DMS79 treated with DMSO at 0.1 percent for 48 hours (cell line): ENCODE results near the gene FNBP1L.
"Not testable (repeated sequence)": the region's sequence is repeated elsewhere in the genome, so short reads cannot be mapped to it uniquely, and the experiment has no call there.

Experiments
- DNase-seq: peaks from one replicate; lab custom pipeline; 2025; lab: John Stamatoyannopoulos, UW

Gene FNBP1L

GRCh38 chr1:93573940-93574469 is 126.1 kb downstream of the FNBP1L start:
- DNase-seq: no peak

GRCh38 chr1:93574511-93574910 is 126.6 kb downstream of the FNBP1L start:
- no peak for DNase-seq

DNA sequence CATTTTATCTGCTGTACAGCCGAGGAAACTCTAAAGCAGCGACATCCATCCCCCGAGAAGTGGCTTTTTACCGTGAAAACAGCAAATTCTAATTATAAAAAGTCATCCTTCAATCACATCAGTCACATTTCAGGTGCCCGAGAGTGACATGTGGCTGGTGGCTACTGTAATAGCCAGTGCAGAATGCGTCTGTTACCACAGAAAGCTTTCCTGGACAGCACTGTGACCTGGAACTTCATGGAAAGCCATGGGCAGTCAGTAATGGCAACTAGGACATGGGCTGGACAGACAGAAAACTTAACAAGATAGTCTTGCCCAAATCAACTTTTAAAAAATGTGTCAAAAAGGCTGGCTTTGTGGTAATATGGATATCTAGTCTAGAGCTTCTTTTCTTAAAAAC is 127.1 kb downstream of the FNBP1L start:
- no peak for DNase-seq

GRCh38 chr1:93575621-93576284 is 127.8 kb downstream of the FNBP1L start:
- DNase-seq: peak; percentile 88

DNA sequence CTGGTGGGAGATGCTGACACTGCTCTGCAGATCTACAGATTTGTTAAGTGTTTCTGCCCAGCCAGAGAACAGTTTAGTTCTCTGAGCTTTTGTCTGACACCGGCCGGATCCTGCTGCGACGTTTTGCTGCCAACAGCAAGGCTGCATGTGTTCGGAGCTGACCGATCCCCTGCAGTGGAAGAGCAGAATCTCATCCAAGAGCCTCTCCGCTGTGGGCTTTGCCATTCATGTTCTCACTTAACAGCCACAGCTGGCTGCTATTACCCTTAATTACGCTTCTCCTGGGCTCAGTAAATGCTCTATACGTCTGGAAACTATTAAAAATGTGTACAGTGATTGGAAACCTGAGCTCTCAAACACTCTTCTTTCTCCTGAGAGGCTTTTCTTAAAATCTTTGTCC is 128.4 kb downstream of the FNBP1L start:
- DNase-seq: peak; percentile 88

- no peak for DNase-seq
Measured at GRCh38 chr1:93576746-93577145, 128.8 kb downstream of the FNBP1L start.

DNA sequence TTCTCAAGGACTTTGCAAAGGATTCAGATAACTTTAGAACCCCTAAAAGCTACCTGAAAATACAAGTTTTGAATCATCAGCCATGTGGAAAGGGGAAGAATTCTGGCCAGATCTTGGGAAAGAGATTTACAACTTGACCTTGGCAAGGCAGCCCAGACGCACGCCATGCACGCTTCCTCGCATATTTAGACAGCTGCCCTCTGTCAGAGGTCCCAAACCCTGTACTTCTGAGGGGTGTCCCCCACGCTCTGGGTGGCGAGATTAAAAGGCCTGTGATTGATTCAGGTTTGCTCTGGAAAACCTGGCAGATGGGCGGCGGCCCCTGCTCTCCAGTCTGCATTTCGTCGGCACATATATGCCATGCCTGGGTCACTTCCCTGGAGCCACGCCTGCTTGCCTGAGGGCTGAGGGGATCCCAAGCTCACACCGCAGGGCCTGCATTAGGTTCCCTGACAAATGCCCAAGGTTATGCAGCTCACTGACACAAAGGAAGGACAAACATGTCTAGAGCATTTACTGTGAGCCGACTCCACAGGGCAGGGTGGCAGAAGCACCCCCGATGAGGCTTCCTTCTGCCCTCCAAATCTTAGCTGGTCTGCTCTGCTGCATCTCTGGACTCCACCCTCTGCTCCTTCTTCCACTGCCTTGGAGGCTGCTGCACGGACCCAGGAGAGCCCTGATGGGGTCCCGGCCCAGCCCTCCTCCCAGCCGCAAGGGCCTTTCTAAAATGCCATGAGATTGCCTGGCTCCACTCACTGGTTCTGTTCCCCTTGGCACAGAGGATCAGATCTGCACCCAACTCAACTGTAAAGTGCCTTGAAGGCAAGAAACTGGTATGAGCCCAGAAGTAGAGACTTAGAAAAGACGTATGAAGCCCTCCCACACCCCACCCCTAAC is 129.9 kb downstream of the FNBP1L start:
- DNase-seq: no peak

DNA sequence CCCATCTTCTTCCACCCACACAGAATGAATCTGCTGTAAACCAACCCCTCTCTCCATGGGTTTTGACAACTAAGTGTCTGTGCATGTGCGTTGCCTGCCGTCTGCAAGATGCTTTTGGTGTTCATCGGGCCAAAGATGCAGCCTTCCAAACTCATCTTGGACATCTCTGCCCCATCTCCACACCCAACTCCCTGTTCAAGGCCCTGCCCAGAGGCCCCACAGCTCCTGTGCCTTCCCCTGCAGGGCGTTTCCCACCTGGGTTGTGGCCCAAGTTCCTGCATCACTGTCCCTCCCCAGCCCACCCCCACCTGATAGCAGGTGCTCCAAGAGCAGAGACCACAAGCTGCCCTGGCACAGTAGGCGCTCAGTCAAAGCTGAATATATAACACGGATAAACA is 130.5 kb downstream of the FNBP1L start:
- no peak for DNase-seq

- DNase-seq: no peak
Measured at GRCh38 chr1:93578911-93579825, 131.2 kb downstream of the FNBP1L start.

- DNase-seq: no peak
Measured at GRCh38 chr1:93579891-93580290, 132.0 kb downstream of the FNBP1L start.

DNA sequence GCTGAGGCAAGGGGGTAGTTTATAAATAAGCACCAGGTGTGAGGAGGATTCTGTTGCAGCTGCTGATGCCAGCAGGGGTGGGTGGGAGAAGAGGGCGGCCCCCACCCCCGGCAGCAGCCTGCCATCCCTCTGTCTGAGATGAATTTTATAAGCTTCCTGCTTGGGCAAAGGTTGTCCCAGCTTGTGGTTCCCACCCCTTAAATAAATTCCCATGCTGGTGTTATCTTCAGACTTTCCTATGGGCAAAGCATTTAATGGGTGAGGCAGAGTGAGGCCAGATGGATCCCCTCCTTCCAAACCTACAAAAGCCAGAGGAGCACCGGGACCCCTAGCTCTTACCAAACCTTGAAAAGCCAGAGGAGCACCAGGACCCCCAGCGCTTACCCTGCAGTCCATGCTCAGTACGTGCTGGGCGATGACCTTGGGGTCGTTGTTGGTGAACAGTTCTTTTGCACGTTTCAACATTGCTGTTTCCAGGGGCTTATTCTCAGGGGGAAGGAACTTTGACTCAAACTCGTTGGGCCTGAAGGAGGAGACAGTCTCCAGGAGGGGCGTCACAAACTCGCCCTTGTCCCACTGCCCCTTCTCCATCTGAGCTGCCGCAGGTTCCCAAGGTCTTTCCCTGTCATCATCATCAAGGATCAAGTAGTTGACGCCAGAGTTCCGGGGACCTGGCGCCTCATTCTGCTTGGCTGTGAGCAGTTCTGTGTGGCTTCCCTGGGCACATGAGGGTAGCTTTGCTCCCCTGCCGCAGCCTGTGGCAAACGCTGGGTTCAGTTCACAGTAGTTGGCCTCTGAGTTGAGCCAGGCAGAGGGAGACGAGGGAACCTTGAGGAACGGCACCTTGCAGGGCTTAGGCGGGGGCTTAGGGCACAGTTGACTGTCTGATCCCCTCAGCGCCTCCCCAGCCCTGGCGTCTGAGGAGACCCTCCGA is 134.3 kb downstream of the FNBP1L start:
- DNase-seq: no peak

GRCh38 chr1:93584261-93585003 is 136.5 kb downstream of the FNBP1L start:
- DNase-seq: no peak

- peak; percentile 44 for DNase-seq
Measured at GRCh38 chr1:93585059-93585966, 137.4 kb downstream of the FNBP1L start.

DNA sequence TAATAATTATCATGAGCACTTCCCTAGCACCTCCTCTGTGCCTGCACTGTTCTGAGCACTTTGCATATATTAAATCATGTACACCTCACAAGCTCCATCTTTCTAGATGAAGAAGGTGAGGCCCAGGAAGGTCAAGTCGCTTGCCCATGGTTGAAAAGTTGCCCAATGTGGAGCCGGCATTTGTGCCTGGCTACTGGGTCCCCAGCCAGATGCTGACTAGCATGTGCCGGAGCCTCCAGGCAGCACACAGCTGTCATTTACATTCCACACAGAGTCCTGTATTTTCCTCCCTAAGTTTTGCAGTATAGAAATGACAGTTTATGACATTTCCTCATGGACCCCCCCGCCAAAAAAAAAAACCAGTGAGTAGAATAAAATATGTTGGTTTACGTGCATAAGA is 139.4 kb downstream of the FNBP1L start:
- no peak for DNase-seq

DNA sequence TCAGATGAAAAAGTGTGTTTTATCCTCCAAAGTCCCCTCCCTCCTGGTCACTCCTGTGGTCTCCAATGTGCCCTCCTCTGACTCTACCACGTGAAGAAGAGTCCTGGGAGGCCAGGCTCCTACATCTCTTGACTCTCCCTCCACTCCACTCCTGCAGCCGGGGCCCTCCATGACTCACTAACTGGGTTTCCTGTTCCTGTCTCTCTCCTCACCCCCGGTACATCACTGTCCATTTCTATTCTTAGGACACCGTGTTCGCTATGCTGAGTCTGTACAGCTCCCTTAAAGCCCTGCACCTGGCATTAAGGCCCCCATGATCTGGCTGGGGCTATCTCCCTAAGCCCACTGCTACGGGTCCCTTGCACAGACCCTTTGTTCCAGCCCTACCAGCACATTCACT is 140.3 kb downstream of the FNBP1L start:
- DNase-seq: no peak

DNA sequence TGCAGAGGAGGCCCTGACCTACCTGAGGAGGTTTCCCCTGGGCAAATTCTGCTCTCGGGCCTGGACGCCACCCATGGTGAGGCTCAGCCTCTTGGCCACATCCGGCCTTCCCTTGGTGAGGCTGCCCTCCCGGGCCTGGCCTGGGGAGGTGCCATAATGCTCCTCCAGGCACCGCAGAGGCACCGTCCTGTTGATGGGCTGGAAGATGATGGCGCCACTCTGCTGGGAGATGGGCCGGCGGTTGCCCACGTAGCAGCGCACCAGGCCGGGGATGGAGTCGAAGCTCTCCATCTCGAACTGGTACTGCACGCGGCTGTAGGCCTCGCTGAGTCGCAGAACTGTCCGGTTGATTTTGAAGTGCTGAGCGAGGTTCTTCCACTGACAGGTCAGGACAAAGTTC is 141.0 kb downstream of the FNBP1L start:
- DNase-seq: no peak

DNA sequence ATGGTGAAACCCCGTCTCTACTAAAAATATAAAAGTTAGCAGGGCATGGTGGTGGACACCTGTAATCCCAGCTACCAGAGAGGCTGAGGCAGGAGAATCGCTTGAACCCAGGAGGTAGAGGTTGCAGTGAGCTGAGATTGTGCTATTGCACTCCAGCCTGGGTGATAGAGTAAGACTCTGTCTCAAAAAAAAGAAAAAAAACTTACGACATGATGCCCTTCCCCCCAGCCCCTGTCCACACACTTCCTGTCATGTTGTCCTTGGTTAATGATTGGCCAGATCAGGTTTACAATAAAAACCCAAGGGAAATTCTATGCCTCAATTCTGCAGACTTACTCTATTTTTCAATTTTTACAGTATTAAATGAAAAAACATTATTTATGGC is 143.4 kb downstream of the FNBP1L start:
- DNase-seq: not testable (repeated sequence)

DNA sequence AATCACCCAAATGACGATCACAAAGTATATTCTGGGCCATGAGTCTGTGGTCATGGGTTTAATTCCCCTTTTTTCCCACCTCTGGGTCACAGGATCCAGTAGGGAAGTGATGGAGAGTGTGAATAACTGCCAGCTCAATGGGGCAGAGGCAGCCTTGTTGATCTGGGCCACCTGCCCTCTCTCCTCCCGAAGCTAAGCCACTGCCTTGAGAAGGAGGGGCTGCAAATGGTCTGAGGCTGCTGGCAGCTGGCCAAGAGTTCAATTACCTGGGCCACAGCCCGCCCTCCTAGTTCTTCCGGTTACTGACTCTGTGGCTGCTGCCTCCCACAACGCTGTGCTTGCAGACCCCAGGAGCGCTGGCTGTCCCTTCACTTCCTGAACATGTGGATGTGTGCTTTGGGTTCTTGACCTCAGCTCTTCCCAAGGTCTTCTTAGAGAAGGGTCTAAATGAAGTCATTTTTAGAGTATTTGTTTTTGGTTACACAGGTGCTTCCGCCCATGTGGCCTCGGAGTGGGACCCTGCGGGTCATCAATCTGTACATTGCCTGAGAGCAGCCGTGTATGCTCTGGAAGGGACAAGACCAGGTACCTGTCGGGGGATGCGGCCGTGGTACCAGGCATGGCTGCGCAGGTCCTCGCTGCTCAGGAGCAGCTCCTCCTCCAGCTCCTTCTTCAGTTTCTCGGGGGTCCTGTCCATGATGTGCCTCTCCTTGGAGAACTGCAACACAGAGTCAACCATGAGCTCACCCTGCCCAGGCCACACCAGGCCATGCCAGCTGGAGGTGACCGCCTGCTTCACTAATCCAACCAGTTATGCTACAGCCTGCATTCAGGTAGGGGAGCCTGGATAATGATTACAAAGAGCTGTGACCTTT is 144.0 kb downstream of the FNBP1L start:
- peak; percentile 99 for DNase-seq
